ENCODE measurements around the gene SREBF1.

GRCh38 chr17:17787568-17787967 is 49.2 kb downstream of the SREBF1 start:
- TF ChIP-seq, protein P1, sequence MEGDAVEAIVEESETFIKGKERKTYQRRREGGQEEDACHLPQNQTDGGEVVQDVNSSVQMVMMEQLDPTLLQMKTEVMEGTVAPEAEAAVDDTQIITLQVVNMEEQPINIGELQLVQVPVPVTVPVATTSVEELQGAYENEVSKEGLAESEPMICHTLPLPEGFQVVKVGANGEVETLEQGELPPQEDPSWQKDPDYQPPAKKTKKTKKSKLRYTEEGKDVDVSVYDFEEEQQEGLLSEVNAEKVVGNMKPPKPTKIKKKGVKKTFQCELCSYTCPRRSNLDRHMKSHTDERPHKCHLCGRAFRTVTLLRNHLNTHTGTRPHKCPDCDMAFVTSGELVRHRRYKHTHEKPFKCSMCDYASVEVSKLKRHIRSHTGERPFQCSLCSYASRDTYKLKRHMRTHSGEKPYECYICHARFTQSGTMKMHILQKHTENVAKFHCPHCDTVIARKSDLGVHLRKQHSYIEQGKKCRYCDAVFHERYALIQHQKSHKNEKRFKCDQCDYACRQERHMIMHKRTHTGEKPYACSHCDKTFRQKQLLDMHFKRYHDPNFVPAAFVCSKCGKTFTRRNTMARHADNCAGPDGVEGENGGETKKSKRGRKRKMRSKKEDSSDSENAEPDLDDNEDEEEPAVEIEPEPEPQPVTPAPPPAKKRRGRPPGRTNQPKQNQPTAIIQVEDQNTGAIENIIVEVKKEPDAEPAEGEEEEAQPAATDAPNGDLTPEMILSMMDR (conservative IDR thresholded peaks at IDR 0.05; ENCODE audit: low read depth, low read length) = no peak
- TF ChIP-seq EZH2 (IDR thresholded peaks at IDR 0.05; ENCODE audit: low read length, unreplicated experiment) (no peak), EZH2phosphoT487 (IDR thresholded peaks at IDR 0.05; ENCODE audit: borderline replicate concordance, low read length) (no peak)
